H54 (cell line): ENCODE data around the gene GDF10.

Source experiments
- DNase-seq: peaks from one replicate; pipeline ENCODE4 v3.0.0; 2011; ENCODE audit warnings: low spot score, mixed read lengths; ENCODE audit not compliant: insufficient read length
- FAIRE-seq: peaks from 3 replicates; lab custom pipeline; 2011; peaks lifted over from hg19 to GRCh38; lab: Jason Lieb, UNC
- POLR2A ChIP-seq: IDR thresholded peaks from 2 replicates; pipeline ENCODE4 v1.6.1; 2011; ENCODE audit warnings: low read depth, mild to moderate bottlenecking, low read length

Gene GDF10

DNA sequence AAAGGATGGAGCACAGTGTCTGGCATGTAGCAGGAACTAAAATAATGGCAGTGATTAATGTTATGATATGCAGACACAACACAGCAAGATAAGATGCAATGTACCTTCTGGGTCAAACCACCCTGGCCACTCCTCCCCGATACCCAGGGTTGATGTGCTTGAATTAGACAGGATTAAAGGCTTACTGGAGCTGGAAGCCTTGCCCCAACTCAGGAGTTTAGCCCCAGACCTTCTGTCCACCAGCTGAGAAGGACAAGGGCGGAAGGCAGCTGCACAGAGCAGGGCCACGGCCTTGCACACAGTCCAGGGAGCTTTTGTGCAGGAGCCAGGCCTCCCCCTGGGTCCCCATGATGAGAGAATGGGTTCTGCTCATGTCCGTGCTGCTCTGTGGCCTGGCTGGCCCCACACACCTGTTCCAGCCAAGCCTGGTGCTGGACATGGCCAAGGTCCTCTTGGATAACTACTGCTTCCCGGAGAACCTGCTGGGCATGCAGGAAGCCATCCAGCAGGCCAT is 48.2 kb downstream of the GDF10 start, which contains the start of gene RBP3:
TSS of gene RBP3 (plus strand) at position 226 of the 514 bp plus-strand sequence. CDS start at position 348, 122 bp downstream.
- FAIRE-seq (no peak), DNase-seq (no peak)
- no peak for TF ChIP-seq POLR2A

DNA sequence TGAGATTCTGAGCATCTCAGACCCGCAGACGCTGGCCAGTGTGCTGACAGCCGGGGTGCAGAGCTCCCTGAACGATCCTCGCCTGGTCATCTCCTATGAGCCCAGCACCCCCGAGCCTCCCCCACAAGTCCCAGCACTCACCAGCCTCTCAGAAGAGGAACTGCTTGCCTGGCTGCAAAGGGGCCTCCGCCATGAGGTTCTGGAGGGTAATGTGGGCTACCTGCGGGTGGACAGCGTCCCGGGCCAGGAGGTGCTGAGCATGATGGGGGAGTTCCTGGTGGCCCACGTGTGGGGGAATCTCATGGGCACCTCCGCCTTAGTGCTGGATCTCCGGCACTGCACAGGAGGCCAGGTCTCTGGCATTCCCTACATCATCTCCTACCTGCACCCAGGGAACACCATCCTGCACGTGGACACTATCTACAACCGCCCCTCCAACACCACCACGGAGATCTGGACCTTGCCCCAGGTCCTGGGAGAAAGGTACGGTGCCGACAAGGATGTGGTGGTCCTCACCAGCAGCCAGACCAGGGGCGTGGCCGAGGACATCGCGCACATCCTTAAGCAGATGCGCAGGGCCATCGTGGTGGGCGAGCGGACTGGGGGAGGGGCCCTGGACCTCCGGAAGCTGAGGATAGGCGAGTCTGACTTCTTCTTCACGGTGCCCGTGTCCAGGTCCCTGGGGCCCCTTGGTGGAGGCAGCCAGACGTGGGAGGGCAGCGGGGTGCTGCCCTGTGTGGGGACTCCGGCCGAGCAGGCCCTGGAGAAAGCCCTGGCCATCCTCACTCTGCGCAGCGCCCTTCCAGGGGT is 48.9 kb downstream of the GDF10 start:
- DNase-seq (no peak), FAIRE-seq (no peak)
- TF ChIP-seq POLR2A = no peak

DNA sequence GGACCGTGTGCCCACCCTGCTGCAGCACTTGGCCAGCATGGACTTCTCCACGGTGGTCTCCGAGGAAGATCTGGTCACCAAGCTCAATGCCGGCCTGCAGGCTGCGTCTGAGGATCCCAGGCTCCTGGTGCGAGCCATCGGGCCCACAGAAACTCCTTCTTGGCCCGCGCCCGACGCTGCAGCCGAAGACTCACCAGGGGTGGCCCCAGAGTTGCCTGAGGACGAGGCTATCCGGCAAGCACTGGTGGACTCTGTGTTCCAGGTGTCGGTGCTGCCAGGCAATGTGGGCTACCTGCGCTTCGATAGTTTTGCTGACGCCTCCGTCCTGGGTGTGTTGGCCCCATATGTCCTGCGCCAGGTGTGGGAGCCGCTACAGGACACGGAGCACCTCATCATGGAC is 49.5 kb downstream of the GDF10 start:
- no peak for FAIRE-seq
- TF ChIP-seq POLR2A = no peak
- DNase-seq = no peak

DNA sequence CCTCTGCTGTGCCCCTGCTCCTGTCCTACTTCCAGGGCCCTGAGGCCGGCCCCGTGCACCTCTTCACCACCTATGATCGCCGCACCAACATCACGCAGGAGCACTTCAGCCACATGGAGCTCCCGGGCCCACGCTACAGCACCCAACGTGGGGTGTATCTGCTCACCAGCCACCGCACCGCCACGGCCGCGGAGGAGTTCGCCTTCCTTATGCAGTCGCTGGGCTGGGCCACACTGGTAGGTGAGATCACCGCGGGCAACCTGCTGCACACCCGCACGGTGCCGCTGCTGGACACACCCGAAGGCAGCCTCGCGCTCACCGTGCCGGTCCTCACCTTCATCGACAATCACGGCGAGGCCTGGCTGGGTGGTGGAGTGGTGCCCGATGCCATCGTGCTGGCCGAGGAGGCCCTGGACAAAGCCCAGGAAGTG is 50.0 kb downstream of the GDF10 start:
- no peak for TF ChIP-seq POLR2A
- DNase-seq = no peak
- FAIRE-seq = no peak

DNA sequence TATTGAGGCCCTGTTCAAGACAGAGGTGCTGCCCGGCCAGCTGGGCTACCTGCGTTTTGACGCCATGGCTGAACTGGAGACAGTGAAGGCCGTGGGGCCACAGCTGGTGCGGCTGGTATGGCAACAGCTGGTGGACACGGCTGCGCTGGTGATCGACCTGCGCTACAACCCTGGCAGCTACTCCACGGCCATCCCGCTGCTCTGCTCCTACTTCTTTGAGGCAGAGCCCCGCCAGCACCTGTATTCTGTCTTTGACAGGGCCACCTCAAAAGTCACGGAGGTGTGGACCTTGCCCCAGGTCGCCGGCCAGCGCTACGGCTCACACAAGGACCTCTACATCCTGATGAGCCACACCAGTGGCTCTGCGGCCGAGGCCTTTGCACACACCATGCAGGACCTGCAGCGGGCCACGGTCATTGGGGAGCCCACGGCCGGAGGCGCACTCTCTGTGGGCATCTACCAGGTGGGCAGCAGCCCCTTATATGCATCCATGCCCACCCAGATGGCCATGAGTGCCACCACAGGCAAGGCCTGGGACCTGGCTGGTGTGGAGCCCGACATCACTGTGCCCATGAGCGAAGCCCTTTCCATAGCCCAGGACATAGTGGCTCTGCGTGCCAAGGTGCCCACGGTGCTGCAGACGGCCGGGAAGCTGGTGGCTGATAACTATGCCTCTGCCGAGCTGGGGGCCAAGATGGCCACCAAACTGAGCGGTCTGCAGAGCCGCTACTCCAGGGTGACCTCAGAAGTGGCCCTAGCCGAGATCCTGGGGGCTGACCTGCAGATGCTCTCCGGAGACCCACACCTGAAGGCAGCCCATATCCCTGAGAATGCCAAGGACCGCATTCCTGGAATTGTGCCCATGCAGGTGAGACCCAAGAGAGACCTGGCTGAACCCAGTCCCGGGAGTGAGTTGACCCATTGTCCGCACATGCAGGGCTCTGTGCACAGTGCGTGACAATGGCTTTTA is 51.0 kb downstream of the GDF10 start:
- no peak for FAIRE-seq
- DNase-seq = no peak
- TF ChIP-seq POLR2A = no peak

DNA sequence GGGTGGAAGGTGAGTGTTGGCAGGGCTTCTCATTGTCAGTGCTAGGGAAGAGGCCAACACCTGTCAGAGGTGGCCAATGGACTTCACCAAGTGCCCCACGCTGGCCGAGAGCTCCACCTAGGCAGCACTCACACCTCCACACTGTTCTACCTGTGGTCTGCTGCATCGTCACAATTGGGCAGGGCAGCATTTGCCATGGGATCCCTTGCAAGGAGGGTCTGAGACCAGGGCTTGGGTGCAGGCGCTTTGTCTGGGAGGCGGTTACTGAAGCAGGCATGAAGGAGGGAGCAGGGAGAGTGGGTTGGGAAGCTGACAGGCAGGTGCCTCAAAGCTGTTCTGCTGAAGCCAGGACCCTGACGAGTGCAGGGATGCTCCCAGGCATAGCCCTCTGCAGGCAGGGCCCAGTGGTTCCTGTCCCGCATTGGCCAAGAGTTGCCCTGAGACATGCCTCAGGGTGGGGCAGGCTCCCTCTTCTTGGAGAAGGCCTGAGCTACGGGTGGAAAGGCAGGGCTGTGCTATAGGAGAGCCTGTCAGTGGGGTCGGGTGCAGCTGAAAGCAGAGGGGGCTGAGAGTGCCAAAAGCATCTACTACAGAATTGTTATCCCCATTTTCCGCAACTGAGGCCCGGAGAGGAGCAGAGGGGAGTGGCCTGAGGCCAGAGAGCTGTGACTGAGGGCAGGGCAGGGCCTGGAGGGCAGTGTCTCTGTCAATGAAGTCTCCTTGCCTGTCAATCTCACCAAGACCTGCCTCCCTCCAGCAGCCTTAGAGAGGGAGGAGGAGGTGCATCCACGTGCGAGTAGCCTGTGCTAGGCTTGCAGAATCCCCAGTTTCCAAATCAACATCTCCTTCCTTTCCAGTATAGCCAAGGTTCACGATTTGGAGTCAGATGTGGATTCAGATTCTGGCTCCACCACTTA is 52.2 kb downstream of the GDF10 start:
- FAIRE-seq = no peak
- TF ChIP-seq POLR2A = no peak
- DNase-seq = no peak

DNA sequence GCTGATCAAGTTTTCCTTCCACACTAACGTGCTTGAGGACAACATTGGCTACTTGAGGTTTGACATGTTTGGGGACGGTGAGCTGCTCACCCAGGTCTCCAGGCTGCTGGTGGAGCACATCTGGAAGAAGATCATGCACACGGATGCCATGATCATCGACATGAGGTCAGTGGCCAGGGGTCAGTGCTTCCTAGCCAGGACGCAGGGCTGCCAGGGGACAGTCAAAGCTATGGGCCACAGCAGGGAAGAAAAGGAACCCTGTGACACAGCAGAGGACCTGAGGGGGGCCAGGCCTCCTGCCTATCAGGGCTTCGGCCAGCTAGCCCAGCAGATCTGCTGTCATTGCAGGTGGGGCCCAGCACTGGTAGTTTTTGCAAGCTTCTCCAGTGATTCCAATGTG is 53.4 kb downstream of the GDF10 start:
- TF ChIP-seq POLR2A = no peak
- DNase-seq (no peak), FAIRE-seq (no peak)

DNA sequence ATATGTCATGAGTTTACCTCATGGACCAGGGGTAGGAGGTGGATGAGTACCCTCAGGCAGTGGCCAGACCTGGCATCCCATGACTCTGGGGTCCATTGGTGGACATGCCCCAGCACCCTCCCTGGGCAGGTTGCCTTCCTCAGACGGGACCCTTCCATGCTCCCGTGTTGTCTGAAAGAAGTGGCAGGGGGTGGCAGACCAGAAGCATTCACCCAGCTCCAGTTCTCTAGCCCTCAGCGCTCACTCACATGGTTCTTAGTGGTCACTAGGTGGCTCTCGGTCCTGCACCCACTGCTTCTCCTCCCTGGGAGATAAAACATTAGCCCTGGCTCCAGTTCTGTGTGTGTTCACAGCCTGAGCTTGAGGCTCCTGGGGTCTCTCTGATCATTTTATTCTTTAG is 54.2 kb downstream of the GDF10 start:
- no peak for DNase-seq
- no peak for FAIRE-seq
- TF ChIP-seq POLR2A = no peak

DNA sequence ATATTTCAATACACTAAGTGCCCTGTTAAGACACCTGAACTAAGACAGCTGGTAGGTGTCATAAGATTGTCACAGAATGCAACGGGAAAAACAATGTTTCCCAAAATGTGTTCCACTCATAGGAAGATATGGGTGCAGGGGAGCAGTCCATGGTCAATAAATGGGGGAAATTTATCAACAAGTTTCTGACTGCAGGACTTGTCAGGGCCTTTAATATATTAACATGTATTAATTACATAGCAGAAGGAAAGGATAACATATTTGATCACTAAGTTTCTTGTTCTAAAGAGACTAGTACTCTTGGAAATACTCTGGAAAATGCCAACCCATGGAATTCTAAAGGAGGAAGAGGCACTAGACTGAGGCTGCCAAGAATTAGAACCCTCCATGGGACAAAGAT is 54.9 kb downstream of the GDF10 start:
- no peak for TF ChIP-seq POLR2A
- FAIRE-seq (no peak), DNase-seq (no peak)

DNA sequence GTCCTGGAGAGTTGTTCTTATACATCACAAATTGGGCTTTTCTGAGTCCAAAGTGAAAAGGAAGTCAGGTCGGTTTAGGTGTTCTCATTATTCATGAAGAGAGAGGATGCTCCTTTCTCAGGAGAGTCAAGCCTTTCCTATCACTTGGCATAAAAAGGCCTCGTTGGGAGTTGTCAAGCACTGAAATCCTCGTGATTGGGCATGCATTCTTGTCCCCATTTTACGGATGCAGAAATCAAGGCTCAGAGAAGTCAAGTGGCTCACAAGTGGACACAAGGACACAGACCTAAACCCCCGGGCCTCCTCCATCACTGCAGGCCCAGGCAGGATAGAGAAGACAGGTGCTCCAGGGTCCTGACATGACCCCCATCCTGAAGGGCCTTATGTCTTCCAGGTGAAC is 56.7 kb downstream of the GDF10 start:
- no peak for TF ChIP-seq POLR2A
- FAIRE-seq (no peak), DNase-seq (no peak)

DNA sequence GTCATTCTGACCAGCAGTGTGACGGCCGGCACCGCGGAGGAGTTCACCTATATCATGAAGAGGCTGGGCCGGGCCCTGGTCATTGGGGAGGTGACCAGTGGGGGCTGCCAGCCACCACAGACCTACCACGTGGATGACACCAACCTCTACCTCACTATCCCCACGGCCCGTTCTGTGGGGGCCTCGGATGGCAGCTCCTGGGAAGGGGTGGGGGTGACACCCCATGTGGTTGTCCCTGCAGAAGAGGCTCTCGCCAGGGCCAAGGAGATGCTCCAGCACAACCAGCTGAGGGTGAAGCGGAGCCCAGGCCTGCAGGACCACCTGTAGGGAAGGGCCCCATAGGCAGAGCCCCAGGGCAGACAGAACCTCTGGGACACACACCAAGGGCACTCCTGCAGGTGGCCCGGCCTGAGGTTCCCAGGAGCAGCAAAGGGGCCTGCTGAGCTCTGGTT is 57.2 kb downstream of the GDF10 start:
- TF ChIP-seq POLR2A = no peak
- no peak for DNase-seq
- FAIRE-seq = no peak

DNA sequence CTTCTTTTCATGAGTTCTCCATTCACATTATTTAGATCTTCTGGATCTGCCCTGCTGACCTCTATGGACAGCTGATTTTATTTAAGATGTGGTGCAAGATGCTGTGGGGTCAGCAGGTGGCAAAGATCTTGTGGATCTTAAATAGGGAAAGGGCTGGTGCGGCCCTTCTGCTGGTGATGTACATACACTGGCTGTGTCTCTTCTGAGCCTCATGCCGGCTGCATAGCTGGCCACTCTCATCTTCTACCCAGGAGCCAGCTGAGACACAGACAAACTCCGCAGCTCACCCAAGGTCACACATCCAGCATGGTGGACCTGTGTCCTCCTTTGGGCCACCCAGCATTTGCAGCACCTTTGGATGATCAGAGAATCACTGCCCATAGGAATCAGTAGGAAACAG is 57.9 kb downstream of the GDF10 start:
- DNase-seq (no peak), FAIRE-seq (no peak)
- TF ChIP-seq POLR2A = no peak

DNA sequence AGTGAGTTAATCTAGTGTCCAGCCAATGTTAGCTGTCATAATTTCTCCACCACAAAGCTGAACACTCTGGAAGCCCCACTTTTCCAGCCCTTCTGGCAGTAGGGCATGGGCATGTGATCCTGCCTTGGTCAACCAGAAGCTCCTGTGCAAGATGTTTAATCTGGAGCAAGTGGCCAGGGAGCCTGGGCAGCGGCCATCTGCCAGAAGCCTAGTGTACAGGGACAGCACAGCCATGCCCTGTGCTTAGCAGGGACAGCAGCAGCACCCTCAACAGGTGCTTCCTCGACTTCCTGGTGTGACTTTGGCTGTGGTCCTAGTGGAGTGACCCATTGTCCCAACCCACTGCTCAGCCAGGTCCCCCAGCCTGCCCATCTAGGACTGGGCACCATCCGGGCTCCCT is 58.5 kb downstream of the GDF10 start:
- TF ChIP-seq POLR2A = no peak
- DNase-seq (no peak), FAIRE-seq (no peak)
